C4-2B (cell line): ENCODE data around the gene PPP4R3B.

Source experiments
- CTCF ChIP-seq: fragments of 450-650 bp; conservative IDR thresholded peaks from 2 replicates; pipeline ENCODE4 v1.5.1; 2017; ENCODE audit warnings: mild to moderate bottlenecking
- ZFX ChIP-seq: fragments of 450-650 bp; IDR thresholded peaks from 2 replicates; pipeline ENCODE4 v1.6.1; 2017

DNA sequence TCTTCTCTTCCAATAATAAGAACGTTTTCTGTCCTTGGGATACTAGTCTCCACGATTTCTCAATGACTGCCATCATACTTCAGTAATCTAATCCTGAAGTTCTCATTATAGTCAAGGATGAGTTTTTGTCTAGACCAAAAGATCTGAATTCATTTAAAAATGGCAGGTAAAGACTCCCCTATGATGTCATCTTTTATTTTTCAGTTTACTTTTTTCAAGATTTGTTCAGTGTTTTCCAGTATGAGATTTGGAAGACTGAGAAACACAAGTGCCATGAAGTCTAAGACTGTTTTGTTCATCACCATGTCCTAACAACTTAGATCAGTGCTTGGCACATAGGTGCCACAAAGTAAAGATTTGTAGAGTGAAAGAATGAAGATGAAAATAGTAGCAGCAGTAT, 35.8 kb upstream of the PPP4R3B start:
- TF ChIP-seq CTCF: no peak
- no peak for TF ChIP-seq ZFX
